Hepatocyte (in vitro differentiated cells): Measurements from ENCODE around the gene F7. TPM values are rescaled to one million over a fixed set of nuclear protein-coding genes. Genes with fewer than 3 reads are reported as not detected.

Source experiments
- DNase-seq: peaks from one replicate; pipeline ENCODE4 v3.0.0-alpha.2; 2016; ENCODE audit warnings: low spot score
- H2AFZ ChIP-seq: fragments of 200-600 bp; sonication (generic); 2 replicates; pipeline ENCODE4 v1.6.0; 2016; ENCODE audit warnings: antibody characterized with exemption, mild to moderate bottlenecking
- H3K27ac ChIP-seq: fragments of 200-600 bp; sonication (generic); 2 replicates; pipeline ENCODE4 v1.5.1; 2016; ENCODE audit warnings: mild to moderate bottlenecking
- H3K27me3 ChIP-seq: fragments of 200-600 bp; sonication (generic); 2 replicates; pipeline ENCODE4 v1.6.1; 2016
- H3K36me3 ChIP-seq: fragments of 200-600 bp; sonication (generic); replicated peaks from 2 replicates; pipeline ENCODE4 v1.5.1; 2016; ENCODE audit warnings: low read depth; ENCODE audit not compliant: insufficient read depth
- H3K4me1 ChIP-seq: fragments of 200-600 bp; sonication (generic); 2 replicates; pipeline ENCODE4 v1.5.1; 2016; ENCODE audit warnings: mild to moderate bottlenecking, moderate library complexity; ENCODE audit not compliant: insufficient read depth
- H3K4me2 ChIP-seq: fragments of 200-600 bp; sonication (generic); 2 replicates; pipeline ENCODE4 v1.6.0; 2016
- H3K4me3 ChIP-seq: fragments of 200-600 bp; sonication (generic); 2 replicates; pipeline ENCODE4 v1.5.1; 2016; ENCODE audit warnings: mild to moderate bottlenecking
- H3K79me2 ChIP-seq: fragments of 200-600 bp; sonication (generic); 2 replicates; pipeline ENCODE4 v1.6.0; 2017; ENCODE audit warnings: mild to moderate bottlenecking
- H3K9me2 ChIP-seq: fragments of 200-600 bp; sonication (generic); replicated peaks from 2 replicates; pipeline ENCODE4 v1.6.0; 2017; ENCODE audit warnings: mild to moderate bottlenecking; ENCODE audit not compliant: insufficient read depth
- H3K9me3 ChIP-seq: fragments of 200-600 bp; sonication (generic); 2 replicates; pipeline ENCODE4 v1.5.1; 2016; ENCODE audit warnings: low read depth, mild to moderate bottlenecking
- H4K20me1 ChIP-seq: fragments of 200-600 bp; sonication (generic); 2 replicates; pipeline ENCODE4 v1.6.0; 2016; ENCODE audit warnings: mild to moderate bottlenecking; ENCODE audit not compliant: insufficient read depth, poor library complexity, severe bottlenecking
- CTCF ChIP-seq: fragments of 200-600 bp; sonication (generic); IDR thresholded peaks from 2 replicates; pipeline ENCODE4 v1.5.1; 2016; ENCODE audit warnings: antibody characterized with exemption, mild to moderate bottlenecking; ENCODE audit not compliant: poor library complexity
- EZH2 ChIP-seq: fragments of 200-600 bp; sonication (generic); IDR thresholded peaks from 2 replicates; pipeline ENCODE4 v1.6.1; 2016; ENCODE audit warnings: antibody characterized with exemption, mild to moderate bottlenecking, borderline replicate concordance
- EZH2phosphoT487 ChIP-seq: fragments of 200-600 bp; sonication (generic); IDR thresholded peaks from one replicate; pipeline ENCODE4 v1.6.1; 2018; ENCODE audit warnings: antibody characterized with exemption, mild to moderate bottlenecking, low read depth, moderate library complexity; ENCODE audit not compliant: unreplicated experiment, severe bottlenecking
- WGBS: methylation state at CpG from one replicate; pipeline ENCODE4 v1.1.6; 2016; ENCODE audit warnings: low lambda C conversion rate; ENCODE audit errors: missing lambda C conversion rate; 5-methylcytosine and 5-hydroxymethylcytosine counted together
- polyA plus RNA-seq: library from polyadenylated mRNA; unstranded; fragments of >200 nt; fragmentation: Nextera tagmentation; extraction: Ambion mirVana; gene quantifications from 2 replicates; pipeline ENCODE4 v1.2.1, GENCODE V29; 2016
- total RNA-seq: library from RNA; depleted of rRNA; stranded (reverse); fragments of >200 nt; gene quantifications from 2 replicates; pipeline ENCODE4 v1.2.3, GENCODE V29; 2014

Gene F7
- total and polyA plus RNA-seq, 2 experiments from 2014 or later = 12.6 to 24.0 TPM

DNA sequence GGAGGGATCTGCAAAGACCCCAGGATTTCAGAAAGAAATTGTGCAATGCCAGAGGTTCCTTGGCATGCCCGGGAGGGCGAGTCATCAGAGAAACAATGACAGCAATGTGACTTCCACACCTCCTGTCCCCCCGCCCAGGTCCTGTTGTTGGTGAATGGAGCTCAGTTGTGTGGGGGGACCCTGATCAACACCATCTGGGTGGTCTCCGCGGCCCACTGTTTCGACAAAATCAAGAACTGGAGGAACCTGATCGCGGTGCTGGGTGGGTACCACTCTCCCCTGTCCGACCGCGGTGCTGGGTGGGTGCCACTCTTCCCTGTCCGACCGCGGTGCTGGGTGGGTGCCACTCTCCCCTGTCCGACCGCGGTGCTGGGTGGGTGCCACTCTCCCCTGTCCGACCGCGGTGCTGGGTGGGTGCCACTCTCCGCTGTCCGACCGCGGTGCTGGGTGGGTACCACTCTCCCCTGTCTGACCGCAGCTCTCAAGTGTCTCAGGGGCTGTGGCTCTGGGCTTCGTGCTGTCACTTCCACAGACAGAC lies 11.8 kb downstream of the F7 start:
- WGBS = 88% methylated on average over 11 of the region's 26 CpGs
- TF ChIP-seq EZH2phosphoT487 (no peak), EZH2 (no peak), CTCF (no peak)

DNA sequence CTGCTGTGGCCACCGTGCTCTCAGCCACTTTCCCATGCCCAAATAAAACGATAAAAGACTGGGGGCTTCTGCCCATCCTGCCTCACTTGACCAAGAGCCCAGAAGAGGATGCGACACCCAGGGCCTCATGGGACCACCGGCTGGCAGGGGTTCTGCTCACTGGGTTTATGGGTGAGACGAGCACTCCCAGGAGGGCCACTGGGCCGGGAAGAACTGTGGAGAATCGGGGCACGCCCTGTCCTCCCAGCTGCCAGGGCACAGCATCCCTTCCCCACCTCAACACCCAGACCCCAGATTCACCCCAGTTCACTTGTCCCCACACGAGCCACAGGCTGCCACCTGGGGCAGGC lies 12.3 kb downstream of the F7 start:
- WGBS = 90% methylated on average over 9 of the region's 9 CpGs
- Histone ChIP-seq H3K4me1 (peaks cover 10% of the 10 kb centered on the region), H3K9me3 (no peaks in the 10 kb centered on the region), H3K27me3 (no peaks in the 10 kb centered on the region), H3K9me2 (no peaks in the 10 kb centered on the region), H3K79me2 (no peaks in the 10 kb centered on the region), H2AFZ (no peak overlapping the region), H3K27ac (no peak overlapping the region), H3K36me3 (no peaks in the 10 kb centered on the region), H4K20me1 (no peaks in the 10 kb centered on the region), H3K4me2 (no peak overlapping the region), H3K4me3 (no peak overlapping the region)
- no peak for DNase-seq
- TF ChIP-seq EZH2phosphoT487 = no peak
- TF ChIP-seq CTCF = no peak
- TF ChIP-seq EZH2 = no peak

More for the DNA sequence above, 11.8 kb downstream of the F7 start:
- Histone ChIP-seq H3K27ac (no peak overlapping the region), H2AFZ (no peak overlapping the region), H3K27me3 (no peaks in the 10 kb centered on the region), H3K4me3 (no peak overlapping the region), H4K20me1 (no peaks in the 10 kb centered on the region), H3K36me3 (no peaks in the 10 kb centered on the region), H3K9me2 (no peaks in the 10 kb centered on the region), H3K4me2 (no peak overlapping the region), H3K79me2 (no peaks in the 10 kb centered on the region), H3K9me3 (no peaks in the 10 kb centered on the region), H3K4me1 (peaks cover 8% of the 10 kb centered on the region)
- no peak for DNase-seq

DNA sequence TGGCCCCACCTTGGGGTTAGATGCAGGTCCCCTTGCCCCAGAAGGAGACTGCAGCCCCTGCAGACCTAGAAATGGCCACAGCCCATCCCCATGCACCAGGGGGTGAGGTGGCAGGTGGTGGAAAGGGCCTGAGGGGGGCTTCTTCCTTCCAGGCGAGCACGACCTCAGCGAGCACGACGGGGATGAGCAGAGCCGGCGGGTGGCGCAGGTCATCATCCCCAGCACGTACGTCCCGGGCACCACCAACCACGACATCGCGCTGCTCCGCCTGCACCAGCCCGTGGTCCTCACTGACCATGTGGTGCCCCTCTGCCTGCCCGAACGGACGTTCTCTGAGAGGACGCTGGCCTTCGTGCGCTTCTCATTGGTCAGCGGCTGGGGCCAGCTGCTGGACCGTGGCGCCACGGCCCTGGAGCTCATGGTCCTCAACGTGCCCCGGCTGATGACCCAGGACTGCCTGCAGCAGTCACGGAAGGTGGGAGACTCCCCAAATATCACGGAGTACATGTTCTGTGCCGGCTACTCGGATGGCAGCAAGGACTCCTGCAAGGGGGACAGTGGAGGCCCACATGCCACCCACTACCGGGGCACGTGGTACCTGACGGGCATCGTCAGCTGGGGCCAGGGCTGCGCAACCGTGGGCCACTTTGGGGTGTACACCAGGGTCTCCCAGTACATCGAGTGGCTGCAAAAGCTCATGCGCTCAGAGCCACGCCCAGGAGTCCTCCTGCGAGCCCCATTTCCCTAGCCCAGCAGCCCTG lies 12.8 kb downstream of the F7 start:
- DNase-seq = no peak
- Histone ChIP-seq H4K20me1 (no peaks in the 10 kb centered on the region), H3K36me3 (no peaks in the 10 kb centered on the region), H3K4me1 (peaks cover 16% of the 10 kb centered on the region), H3K4me2 (no peak overlapping the region), H3K79me2 (peaks cover under 1% of the 10 kb centered on the region), H3K27me3 (no peaks in the 10 kb centered on the region), H3K27ac (no peak overlapping the region), H2AFZ (no peak overlapping the region), H3K4me3 (no peak overlapping the region), H3K9me2 (no peaks in the 10 kb centered on the region), H3K9me3 (no peaks in the 10 kb centered on the region)
- WGBS = 95% methylated on average over 38 of the region's 42 CpGs
- TF ChIP-seq EZH2phosphoT487 = no peak
- no peak for TF ChIP-seq CTCF
- no peak for TF ChIP-seq EZH2
